GM21381 (cell line): ENCODE measurements around the gene TRPM1.

Experiments used
- ATAC-seq: cut with Tn5 transposase; IDR thresholded peaks from one replicate; pipeline ENCODE4 v1.9.1; 2021; ENCODE audit warnings: mild to moderate bottlenecking, moderate library complexity; ENCODE audit not compliant: unreplicated experiment

TRPM1 gene

GRCh38 chr15:31101262-31102038 lies at the start of gene TRPM1:
TSS of gene TRPM1 (minus strand) at chr15:31101725. CDS start at chr15:31081355, 20,370 bp downstream.
- ATAC-seq = no peak

DNA sequence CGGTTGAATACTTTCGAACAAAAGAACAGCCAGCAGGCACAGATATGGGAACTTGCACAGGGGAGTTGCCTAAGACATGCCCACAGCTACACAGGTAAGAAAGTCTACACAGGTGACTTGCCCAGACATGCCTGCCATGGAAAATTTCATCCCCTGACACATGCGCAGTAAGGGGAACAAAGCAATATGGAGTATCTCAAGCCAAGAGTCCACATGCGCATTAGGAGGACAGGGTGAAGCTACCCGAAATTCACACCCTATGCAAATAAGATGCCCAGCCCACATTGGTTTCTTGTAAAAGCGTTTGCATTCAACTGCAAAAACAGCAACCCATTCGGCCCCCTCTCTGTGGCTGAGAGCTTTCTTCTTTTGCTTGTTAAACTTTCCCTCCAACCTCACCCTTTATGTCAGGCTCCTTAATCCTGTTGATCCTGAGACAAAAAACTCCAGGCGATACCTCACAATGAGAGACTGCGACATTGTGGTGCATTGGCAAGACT lies 49.3 kb upstream of the TRPM1 start:
- ATAC-seq = no peak

DNA sequence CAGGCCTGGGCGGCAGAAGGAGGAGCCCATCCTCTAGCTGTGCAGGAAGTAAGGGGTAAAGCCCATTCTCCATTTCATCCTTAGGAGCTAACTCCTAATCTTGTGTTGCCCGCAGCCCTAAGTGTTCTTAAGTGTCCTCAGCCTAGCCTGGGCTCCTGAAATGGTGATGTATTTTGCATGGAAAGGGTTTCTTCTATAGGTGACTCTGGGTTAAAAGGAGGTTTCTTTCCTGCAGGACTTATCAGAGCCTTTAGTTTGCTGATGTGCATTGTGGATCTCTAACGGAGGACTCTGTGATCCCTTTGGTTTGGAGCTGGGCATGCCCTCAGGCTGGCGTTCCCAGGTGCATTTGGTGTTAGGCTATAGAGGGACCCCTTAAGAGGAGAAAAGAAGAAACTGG lies 48.5 kb upstream of the TRPM1 start:
- no peak for ATAC-seq

DNA sequence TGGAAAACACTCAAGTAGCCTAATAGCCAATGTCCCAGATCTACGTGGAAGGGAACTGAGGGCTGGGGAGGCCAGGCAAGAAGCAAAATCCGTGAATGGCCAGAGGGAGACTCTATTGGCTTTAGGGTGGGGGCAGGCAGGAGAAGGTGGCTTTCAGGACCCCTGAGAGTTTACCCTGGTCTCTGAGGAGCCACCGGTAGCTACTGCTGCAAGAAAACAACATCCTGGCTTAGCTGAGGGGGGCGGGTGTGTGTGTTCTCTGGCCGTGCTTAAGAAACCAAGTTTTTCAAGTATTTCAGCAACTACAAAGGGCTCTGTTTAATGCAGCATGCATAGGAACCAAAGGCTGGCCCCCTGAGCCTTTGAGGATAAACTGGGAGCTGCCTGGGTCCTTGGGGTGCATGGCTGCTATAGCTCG lies 47.6 kb upstream of the TRPM1 start:
- no peak for ATAC-seq

GRCh38 chr15:31148297-31149087 lies 47.0 kb upstream of the TRPM1 start:
- ATAC-seq = no peak

- no peak for ATAC-seq
Measured at GRCh38 chr15:31147944-31148296, 46.4 kb upstream of the TRPM1 start.

DNA sequence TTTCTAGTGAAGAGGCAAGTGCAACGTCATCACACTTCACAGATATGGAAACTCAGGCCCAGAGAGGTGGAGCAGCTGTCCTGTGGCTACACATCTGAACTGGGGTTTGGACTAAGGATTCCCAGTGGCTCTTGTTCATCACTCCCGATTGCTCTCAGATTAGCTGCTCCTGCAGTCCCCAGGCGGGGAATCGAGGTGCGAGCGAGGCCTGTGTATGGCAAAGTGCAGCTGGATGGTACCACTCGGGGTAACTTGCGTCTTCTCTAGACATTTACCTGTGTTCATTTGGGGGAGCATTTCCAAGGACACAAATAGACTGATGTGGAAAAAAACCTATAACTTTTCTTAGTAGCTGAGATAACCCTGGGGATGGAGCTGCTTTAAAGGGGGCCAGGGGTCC lies 45.9 kb upstream of the TRPM1 start:
- ATAC-seq = no peak

GRCh38 chr15:31145271-31145911 lies 43.9 kb upstream of the TRPM1 start:
- no peak for ATAC-seq

GRCh38 chr15:31141792-31142191 lies 40.3 kb upstream of the TRPM1 start:
- no peak for ATAC-seq

DNA sequence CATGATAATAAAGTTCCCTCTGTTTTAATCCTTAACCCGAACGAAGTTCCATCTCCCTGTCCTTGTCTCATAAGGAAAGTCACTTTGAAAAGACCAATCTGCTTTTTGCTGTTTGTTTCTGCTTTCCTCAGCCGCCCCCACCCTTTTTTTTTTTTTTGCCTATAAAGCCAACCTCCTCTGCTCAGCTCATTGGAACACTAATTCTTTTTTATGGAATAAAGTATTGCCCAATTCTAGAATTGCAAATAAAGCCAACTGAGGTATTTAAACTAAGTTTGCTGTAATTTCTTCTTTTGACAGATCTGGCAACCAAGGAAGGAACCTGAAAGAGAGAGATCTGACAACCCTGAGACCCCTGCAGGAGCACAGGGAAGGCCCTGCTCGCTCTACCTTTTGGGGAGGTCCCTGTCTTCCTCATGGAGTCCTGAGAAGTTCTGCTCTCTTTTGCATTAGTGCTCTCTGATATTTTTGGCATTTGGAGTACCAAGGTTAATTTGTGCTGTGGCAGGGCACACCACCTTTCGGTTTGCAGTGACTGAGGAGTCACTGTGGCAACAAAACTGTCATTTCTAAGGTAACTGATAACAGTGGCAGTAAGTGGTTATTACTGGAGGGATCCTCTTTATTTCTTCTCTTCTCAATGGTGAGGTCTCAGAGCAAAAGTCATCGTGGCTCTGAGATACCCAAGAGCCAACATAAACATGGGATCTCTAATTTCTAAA lies 35.2 kb upstream of the TRPM1 start:
- no peak for ATAC-seq

GRCh38 chr15:31136016-31136415 lies 34.5 kb upstream of the TRPM1 start:
- ATAC-seq = no peak

DNA sequence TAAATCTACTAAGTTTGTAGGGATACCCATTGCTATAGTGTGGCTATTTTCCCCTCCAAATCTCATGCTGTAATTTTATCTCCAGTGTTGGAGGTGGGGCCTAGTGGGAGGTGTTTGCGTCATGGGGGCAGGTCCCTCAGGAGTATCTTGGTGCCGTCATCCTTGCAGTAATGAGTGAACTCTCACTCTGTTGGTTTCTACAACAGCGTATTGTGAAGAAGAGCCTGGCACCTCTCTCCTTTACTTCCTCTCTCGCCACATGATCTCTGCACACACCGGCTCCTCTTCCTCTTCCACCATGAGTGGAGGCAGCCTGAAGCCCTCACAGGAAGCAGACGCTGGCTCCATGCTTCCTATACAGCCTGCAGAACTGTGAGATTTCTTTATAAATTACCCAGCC lies 34.0 kb upstream of the TRPM1 start:
- ATAC-seq = no peak

- no peak for ATAC-seq
Measured at GRCh38 chr15:31133890-31134289, 32.4 kb upstream of the TRPM1 start.

- no peak for ATAC-seq
Measured at GRCh38 chr15:31131853-31132375, 30.4 kb upstream of the TRPM1 start.

- ATAC-seq = no peak
Measured at GRCh38 chr15:31130576-31131237, 29.2 kb upstream of the TRPM1 start.

DNA sequence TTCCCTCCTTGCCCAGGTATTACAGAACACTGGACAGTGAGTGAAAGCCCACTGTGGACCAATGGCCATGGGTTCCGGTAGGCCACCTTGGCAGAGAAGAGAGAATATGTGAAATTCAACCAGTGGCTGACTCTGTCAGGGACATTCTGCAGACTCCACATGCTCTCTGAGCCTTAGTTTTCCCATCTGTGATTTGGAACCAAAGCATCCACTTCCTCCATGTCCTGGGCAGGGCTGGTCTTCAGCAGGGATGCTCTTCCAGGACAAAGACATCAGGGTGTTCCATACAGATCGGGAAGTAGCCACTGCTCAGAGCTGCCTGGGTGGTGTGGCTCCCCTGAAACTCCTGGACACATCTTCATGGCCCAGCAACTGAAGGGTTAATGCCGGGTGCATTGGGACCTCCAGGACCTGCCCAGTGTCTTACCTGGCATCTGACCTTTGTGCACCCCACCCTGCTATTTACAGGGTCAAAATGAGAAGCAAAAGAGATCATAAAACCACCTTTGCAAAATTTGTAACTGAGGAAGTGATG lies 28.3 kb upstream of the TRPM1 start:
- ATAC-seq = no peak

DNA sequence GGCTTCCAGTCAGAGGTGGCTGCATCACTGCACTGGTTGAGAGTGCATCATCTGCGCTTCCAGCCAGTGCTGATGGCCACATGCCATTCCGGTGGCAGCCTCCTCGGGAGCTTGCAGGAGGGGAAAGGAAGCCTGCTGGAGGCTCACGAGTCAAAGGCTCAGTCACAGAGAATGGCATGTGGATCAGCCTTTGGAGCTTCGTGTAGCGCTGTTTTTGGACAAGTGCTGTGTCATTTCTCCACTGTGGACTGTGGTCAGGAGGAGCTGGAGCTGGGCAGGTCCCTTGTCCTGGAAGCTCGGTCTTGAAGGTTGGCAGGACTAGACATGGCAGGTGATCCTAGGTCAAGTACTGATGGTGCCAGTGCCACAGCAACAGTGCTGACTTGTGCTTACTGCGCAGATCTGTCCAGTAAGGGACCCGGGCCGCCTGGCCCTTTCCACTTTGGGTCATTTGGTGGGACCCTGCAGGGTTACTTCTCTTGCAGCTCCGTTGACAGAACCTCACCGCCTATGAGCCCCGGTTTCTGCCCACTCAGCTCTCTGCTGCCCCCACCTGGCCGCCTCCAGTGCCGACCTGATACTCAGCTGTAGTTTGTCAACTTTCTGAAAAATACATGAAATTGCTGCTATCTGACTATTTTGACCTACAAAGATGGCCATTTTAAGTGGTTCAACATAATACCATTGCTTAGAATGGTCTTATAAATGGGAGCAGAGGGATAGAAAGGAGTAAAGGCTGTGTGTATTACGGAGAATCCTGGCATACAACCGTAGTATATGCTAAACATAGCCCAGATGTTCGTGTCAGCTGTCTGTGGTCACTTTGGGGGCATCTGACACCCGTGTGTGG lies 27.6 kb upstream of the TRPM1 start:
- ATAC-seq = no peak

GRCh38 chr15:31128477-31128876 lies 27.0 kb upstream of the TRPM1 start:
- no peak for ATAC-seq
